DMS79 treated with DMSO at 0.1 percent for 48 hours (cell line): ENCODE measurements around the gene CDH24.

ENCODE experiments used
- DNase-seq: peaks from one replicate; lab custom pipeline; 2025; lab: John Stamatoyannopoulos, UW

The CDH24 gene

GRCh38 chr14:23089498-23090253 lies 32.4 kb upstream of the CDH24 start:
- DNase-seq, result no peak

GRCh38 chr14:23086565-23086964 lies 29.2 kb upstream of the CDH24 start:
- DNase-seq, result no peak

- no peak for DNase-seq
Measured at GRCh38 chr14:23085458-23085857, 28.1 kb upstream of the CDH24 start.

GRCh38 chr14:23080474-23080873 lies 23.2 kb upstream of the CDH24 start:
- no peak for DNase-seq

GRCh38 chr14:23079716-23080115 lies 22.4 kb upstream of the CDH24 start:
- no peak for DNase-seq

- no peak for DNase-seq
Measured at GRCh38 chr14:23078692-23079116, 21.4 kb upstream of the CDH24 start.

GRCh38 chr14:23077962-23078361 lies 20.6 kb upstream of the CDH24 start:
- DNase-seq, result no peak

GRCh38 chr14:23076785-23077408 lies 19.6 kb upstream of the CDH24 start:
- no peak for DNase-seq

- DNase-seq, result no peak
Measured at GRCh38 chr14:23074906-23075305, 17.6 kb upstream of the CDH24 start.

GRCh38 chr14:23071921-23072539 lies 14.7 kb upstream of the CDH24 start:
- no peak for DNase-seq

- DNase-seq, result no peak
Measured at GRCh38 chr14:23071244-23071920, 14.1 kb upstream of the CDH24 start.

- DNase-seq, result no peak
Measured at GRCh38 chr14:23070262-23071129, 13.2 kb upstream of the CDH24 start.

- no peak for DNase-seq
Measured at GRCh38 chr14:23069413-23069806, 12.1 kb upstream of the CDH24 start.

- no peak for DNase-seq
Measured at GRCh38 chr14:23068789-23069412, 11.6 kb upstream of the CDH24 start.

GRCh38 chr14:23067847-23068788 lies 10.8 kb upstream of the CDH24 start:
- DNase-seq, result no peak

GRCh38 chr14:23066855-23067744 lies 9.8 kb upstream of the CDH24 start:
- DNase-seq, result no peak

- no peak for DNase-seq
Measured at GRCh38 chr14:23066368-23066767, 9.0 kb upstream of the CDH24 start.

GRCh38 chr14:23063601-23064000 lies 6.3 kb upstream of the CDH24 start:
- no peak for DNase-seq

GRCh38 chr14:23062002-23062401 lies 4.7 kb upstream of the CDH24 start:
- DNase-seq, result no peak
